NCI-H1048 (cell line): ENCODE measurements around the gene ANKRD13B.

Source experiments
- DNase-seq: peaks from one replicate; lab custom pipeline; 2025; lab: John Stamatoyannopoulos, UW

ANKRD13B gene

DNA sequence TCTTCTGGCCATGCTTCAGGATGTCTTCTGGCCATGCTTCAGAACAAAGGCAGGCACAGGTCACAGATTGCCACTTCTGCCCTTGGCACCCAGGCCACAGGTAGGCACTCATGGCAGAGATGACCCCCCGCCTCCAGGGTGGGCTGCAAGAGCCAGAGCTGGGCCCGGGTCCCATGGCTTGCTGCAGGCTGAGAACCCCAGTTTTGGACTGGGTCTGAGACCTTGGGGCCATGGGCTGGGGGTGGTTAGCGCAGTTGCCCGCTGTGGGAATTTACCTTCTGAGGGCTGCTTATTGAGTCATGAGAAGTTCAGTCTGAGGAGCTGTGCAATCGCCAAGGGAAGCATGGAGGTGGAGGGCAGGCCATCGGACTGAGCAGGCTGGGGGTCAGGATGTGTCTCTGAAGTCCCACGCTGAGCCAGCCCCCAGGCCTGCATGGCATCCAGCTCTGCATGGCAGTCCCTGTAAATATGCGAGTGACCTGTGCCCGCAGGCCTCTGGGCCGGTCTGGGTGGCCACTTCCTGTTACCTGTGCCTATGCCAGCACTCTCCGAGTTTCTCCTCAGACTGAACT lies 1.7 kb downstream of the ANKRD13B start:
- DNase-seq = no peak

- no peak for DNase-seq
Measured at GRCh38 chr17:29595107-29595942, 2.4 kb downstream of the ANKRD13B start.

DNA sequence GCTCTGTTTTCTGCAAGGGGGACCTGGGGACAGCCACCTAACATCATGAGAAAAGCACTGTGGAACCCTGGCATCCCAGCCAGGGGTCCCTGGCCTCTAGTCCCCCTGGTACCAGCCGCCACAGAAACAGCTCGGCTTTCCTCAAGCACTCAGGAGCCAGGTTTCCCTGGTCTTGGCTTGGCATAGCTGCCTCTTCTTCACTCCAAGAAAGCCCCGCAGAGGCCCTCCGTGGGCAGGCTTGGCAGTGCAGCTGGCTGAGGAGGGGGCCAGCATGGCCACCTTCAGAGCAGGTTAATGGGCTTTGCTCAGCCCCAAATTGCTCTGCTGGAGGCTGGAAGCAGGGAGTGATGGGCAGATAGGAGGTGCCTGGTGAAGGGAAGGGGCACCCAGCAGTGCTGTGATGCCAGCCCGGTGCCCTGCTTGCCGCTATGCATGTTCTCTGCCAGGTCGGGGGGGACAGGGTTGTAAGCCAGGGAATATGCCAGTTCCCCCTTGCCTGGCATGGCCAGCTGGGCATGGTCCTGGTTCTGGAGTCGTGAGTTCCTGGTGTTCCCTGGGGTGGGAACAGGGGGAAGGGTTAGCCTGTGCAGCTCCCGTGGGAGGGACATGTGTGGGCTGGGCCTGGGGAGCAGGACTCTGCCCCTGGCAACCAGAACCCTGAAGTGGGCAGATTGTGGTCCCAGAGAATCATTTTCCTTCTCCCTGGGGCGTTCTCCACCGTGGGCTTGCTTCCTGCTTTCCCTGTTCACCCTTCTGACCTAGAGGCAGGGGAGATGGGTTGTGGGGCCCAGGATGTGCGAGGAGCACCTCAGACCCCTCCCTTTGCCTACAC lies 3.2 kb downstream of the ANKRD13B start:
- DNase-seq = no peak

GRCh38 chr17:29596811-29597210 lies 3.9 kb downstream of the ANKRD13B start:
- no peak for DNase-seq

DNA sequence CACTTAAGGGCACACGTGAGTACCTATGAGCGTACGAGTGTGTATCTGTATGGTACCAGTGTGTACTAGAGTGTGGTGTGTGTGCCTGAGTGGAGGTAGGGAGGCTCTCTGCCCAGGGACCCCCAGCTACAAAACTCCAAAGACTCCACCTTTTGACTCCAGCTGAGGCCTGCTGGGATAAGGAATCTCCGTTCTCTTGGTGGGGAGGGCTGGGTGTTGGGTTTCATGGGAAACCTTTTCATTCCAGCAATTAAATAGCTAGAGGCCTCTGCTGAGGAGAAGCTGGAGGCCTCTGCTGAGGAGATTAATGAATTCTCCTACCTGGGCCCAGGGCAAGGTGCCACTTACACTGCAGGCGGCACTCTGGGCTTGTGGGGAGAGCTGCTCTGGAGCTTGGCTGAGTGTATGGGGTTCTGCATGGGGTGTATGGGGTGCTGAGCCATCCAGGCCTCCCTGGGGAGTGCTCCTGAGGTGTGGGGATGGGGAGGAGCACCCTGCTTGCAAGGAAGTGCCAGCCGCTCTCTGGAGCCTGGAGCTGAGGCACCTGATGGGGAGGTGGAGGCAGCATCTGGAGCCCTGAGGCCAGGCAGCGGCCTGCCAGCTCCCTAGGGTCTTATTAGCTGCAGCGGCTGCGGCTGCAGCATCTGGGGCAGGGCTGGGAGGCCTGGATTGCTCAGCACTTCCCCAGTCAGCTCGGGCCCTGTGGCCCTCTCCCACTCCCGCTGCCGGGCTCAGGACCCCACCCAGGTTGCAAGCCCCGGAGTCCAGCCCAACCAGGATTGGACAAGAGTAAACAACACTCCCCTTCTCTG lies 4.6 kb downstream of the ANKRD13B start:
- DNase-seq = no peak

DNA sequence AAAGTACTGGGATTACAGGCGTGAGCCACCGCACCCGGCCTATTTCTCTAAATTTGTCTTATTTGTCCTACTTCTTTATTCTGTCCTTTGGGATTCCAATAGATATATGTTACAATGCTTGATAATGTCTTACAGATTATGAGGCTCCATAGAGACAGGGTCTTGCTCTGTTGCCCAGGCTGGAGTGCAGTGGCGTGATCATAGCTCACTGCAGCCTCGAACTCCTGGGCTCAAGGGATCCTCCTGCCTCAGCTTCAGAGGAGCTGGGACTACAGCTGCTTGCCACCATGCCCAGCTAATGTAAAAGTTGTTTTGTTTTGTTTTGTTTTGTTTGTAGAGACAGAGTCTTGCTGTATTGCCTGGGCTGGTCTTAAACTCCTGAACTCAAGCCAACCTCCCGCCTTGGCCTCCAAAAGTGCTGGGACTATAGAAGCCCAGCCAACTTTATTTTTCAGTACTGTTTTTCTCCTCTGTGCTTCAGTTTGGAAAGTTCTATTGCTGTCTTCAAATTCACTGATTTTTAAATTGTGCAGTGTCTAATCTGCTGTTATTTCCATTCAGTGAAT lies 10.3 kb downstream of the ANKRD13B start:
- DNase-seq = no peak

DNA sequence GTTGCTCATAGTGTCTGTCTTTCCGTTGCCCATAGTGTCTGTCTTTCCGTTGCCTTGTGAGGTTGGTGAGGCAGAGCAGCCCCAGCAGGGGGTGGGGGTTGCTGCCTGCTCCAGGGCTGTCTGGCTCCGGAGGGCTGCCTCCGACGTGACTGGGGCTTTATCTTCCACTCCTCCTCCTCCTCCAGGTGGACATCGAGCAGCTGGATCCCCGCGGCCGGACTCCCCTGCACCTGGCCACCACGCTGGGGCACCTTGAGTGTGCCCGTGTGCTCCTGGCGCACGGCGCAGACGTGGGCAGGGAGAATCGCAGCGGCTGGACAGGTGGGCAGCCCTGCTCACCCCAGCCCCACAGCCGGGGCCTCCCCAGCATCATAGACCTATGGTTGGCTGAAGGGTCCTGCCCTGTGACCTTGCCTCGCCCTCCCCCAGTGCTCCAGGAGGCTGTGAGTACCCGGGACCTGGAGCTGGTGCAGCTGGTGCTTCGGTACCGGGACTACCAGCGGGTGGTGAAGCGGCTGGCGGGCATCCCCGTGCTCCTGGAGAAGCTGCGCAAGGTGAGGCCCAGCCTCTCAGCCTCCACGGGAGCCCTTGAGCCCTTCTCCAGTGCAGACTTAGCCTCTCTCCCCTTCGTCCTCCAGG lies 14.7 kb downstream of the ANKRD13B start:
- no peak for DNase-seq

GRCh38 chr17:29608986-29609385 lies 16.1 kb downstream of the ANKRD13B start:
- no peak for DNase-seq

- no peak for DNase-seq
Measured at GRCh38 chr17:29610395-29610794, 17.5 kb downstream of the ANKRD13B start.

DNA sequence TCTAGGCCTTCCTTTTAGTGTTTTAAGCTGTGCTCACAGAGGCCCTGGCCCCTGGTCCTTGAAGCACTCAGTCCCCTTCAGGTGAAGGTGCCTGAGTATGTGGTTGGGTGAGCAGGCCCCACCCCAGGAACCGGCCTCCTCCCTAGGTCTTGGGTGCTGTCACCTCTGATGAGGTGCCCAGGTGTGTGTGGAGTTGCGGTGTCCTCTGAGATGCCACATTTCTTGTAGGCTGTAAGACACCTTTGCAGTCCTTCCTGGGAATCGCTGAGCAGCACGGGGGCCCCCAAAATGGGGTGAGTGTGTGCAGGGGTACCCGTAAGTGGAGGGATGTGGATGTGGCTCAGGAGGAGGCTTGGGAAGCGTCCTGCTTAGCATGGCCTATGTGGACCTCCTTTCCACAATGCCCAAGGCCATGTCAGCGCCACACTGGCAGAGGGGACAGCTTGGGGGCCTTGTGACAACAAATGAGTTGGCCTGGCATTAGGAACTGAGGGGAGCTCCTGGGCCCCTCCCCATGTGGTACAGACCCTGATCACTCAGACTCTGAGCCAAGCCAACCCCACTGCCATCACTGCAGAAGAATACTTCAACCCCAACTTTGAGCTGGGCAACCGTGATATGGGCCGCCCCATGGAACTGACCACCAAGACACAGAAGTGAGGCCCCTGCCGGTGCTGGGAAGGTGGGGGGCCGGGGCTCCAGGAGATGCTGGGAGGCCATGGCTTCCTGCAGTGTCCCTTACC lies 18.6 kb downstream of the ANKRD13B start:
- no peak for DNase-seq

- DNase-seq = no peak
Measured at GRCh38 chr17:29612094-29612403, 19.1 kb downstream of the ANKRD13B start.

- no peak for DNase-seq
Measured at GRCh38 chr17:29612404-29613280, 19.7 kb downstream of the ANKRD13B start.

GRCh38 chr17:29613352-29613837 lies 20.5 kb downstream of the ANKRD13B start:
- peak; percentile 73 for DNase-seq

DNA sequence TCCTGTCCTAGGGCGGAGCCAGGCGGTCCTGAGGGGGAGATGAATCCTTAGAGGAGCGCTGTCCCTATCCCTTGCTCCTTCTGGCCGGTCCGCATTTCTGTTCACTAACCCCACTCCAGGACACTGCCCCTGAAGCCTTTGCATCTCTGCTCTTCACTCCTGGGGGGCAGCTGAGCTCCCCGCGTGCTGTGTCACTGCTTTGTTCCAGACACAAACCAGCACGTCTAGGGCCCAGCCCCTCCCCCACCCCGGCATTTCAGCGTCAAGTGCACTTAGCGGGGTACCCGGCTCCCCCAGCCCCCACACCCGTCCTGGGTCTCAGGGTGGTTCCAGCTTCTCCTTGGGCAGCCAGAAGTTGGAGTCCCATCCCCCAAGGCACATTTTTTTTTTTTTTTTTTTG lies 20.9 kb downstream of the ANKRD13B start:
- DNase-seq = no peak

- no peak for DNase-seq
Measured at GRCh38 chr17:29614349-29615047, 21.6 kb downstream of the ANKRD13B start.

DNA sequence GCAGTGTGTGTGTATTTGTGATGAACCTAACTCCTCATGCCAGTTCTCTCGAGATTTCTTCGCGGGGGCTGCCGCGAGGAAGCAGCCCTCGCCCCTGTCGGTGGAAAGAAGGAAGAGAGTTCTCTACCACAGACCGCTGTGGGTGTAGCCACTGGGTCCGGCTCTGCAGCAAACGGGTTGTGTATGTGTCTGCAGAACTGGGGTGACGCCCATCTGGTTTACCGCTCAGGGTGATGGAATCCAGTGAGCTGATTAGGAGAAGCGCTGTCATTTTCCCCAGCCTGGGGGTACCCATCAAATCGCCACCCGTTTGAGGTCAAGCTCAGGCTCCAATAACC lies 22.1 kb downstream of the ANKRD13B start:
- no peak for DNase-seq

DNA sequence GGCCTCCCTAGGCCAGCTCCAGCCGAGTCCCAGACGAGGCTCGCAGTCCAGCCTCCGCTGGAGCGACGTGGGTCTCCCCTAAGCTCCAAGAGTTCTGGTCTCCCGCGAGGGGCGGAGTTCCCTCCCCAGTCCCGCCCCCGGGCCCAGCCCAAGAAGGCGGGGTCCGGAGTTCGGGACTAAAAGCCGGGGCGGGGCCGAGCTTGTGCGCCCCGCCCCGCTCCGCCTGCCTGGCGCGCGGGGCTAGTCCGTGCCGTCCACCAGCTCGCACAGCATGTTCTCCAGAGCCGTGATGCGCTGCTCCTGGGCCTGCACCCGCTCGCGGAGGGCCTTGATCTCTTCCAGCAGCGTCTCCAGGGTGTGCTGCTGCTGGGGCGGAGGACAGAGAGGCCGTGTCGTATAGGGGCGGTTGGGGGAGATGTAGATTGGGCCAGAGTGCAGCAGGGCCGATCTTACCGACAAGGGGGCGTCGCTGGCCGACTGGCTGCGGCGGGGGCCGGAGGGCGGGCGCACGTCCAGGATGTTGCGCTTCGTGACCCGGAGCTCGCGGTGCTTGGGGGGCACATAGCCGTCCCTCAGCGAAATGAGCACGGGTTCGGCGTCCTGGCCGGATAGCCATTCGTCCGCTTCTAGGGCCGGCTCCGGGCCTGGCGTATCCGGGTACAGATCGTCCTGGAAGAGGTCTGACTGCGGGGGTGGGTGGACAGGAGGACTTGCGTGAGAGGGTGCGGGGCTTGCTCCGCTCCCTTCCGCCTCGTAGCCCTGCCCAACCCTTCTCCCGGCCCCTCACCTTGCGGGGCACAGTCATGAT lies 22.8 kb downstream of the ANKRD13B start:
- DNase-seq = peak; percentile 84
